Mesenteric fat pad (tissue), 1 donor: ENCODE results near the gene PFDN5. TPM values are rescaled to one million over a fixed set of nuclear protein-coding genes. Genes with fewer than 3 reads are reported as not detected.

ENCODE experiments used
- total RNA-seq: library from RNA; stranded (reverse); fragmentation: NEBNext Ultra II Directional; extraction: Animal tissue kit (Norgen Biotek cat#: 25700); gene quantifications from one replicate; pipeline ENCODE4 v1.2.1, GENCODE V29; 2021
- donor health status: DM: yes; HTN: yes; CAD: no.

Gene PFDN5
- total RNA-seq, 1 donor from 2014 or later: 371 TPM

Other genes with a start within 250 kb of the PFDN5 start
- 210 TPM for gene TNS2, start 245.5 kb upstream of the PFDN5 start, total RNA-seq
- gene SPRYD3, start 216.2 kb upstream of the PFDN5 start, total RNA-seq: 46.2 TPM
- gene IGFBP6, start 197.9 kb upstream of the PFDN5 start, total RNA-seq: 195 TPM
- gene SOAT2, start 192.1 kb upstream of the PFDN5 start, total RNA-seq: not detected
- 39.7 TPM for gene ZNF740, start 114.8 kb upstream of the PFDN5 start, total RNA-seq
- gene CSAD, start 114.6 kb upstream of the PFDN5 start, total RNA-seq: 296 TPM
- 2.3 TPM for gene ITGB7, start 88.3 kb upstream of the PFDN5 start, total RNA-seq
- gene RARG, start 63.3 kb upstream of the PFDN5 start, total RNA-seq: 18.0 TPM
- 0.67 TPM for gene ESPL1, start 27.2 kb upstream of the PFDN5 start, total RNA-seq
- gene MYG1, start 4.2 kb downstream of the PFDN5 start, total RNA-seq: 41.4 TPM
- gene AAAS, start 26.1 kb downstream of the PFDN5 start, total RNA-seq: 36.4 TPM
- gene SP7, start 40.8 kb downstream of the PFDN5 start, total RNA-seq: not detected
- gene SP1, start 84.6 kb downstream of the PFDN5 start, total RNA-seq: 60.5 TPM
- not detected for gene AMHR2, start 128.3 kb downstream of the PFDN5 start, total RNA-seq
- 119 TPM for gene PRR13, start 146.2 kb downstream of the PFDN5 start, total RNA-seq
- 722 TPM for gene PCBP2, start 156.6 kb downstream of the PFDN5 start, total RNA-seq
- gene MAP3K12, start 203.9 kb downstream of the PFDN5 start, total RNA-seq: 12.2 TPM
- gene TARBP2, start 205.7 kb downstream of the PFDN5 start, total RNA-seq: 16.8 TPM
- gene NPFF, start 211.9 kb downstream of the PFDN5 start, total RNA-seq: not detected